ENCODE results near the gene LLGL2. TPM values are rescaled to one million over a fixed set of nuclear protein-coding genes. Genes with fewer than 3 reads are reported as not detected.

Gene LLGL2
- polyA plus RNA-seq, 1 donor (not counting 4 experiments of a cell fraction or from before 2014, with no cell fraction given) = 13.8 TPM

GRCh38 chr17:75594499-75595283, 69.2 kb downstream of the LLGL2 start:
- Histone ChIP-seq H3K79me2 (ENCODE audit: control insufficient read depth, insufficient read depth, low read length) (no peaks in the 10 kb centered on the region), H3K4me3 (ENCODE audit: control insufficient read depth in 2 of 3, extremely low read depth in 1 of 3, insufficient read depth in 2 of 3, low read depth in 1 of 3, low read length in 3 of 3) (no peak overlapping the region), H3K36me3 (ENCODE audit: control insufficient read depth in 2 of 2, extremely low read depth in 1 of 2, insufficient read depth in 2 of 2, low read length in 2 of 2) (no peaks in the 10 kb centered on the region), H3K4me2 (ENCODE audit: control insufficient read depth, extremely low read depth, insufficient read depth, low read depth, low read length) (no peak overlapping the region), H3K27me3 (ENCODE audit: control insufficient read depth, extremely low read depth, insufficient read depth, low read length) (peaks cover 22% of the 10 kb centered on the region), H3K9me3 (ENCODE audit: control insufficient read depth, low read depth, low read length) (no peaks in the 10 kb centered on the region), H3K9ac (ENCODE audit: control insufficient read depth, extremely low read depth, insufficient read depth, low read length) (no peak overlapping the region), H4K20me1 (ENCODE audit: control insufficient read depth, extremely low read depth, insufficient read depth, low read length) (no peaks in the 10 kb centered on the region), H2AFZ (ENCODE audit: control insufficient read depth, low read length) (no peak overlapping the region), H3K9me1 (ENCODE audit: control insufficient read depth, extremely low read depth, insufficient read depth, low read length) (no peaks in the 10 kb centered on the region), H3K27ac (ENCODE audit: control insufficient read depth, insufficient read depth, low read length) (no peak overlapping the region), H3K4me1 (ENCODE audit: control insufficient read depth, extremely low read depth, insufficient read depth, low read length) (no peaks in the 10 kb centered on the region)
- no peak for FAIRE-seq
- DNase-seq (ENCODE audit: low read depth, low spot score) = no peak
- TF ChIP-seq EZH2 (IDR thresholded peaks at IDR 0.05; ENCODE audit: low read length) (no peak), CTCF (optimal IDR thresholded peaks at IDR 0.05 in 1 of 3, IDR thresholded peaks at IDR 0.05 in 1 of 3, conservative IDR thresholded peaks at IDR 0.05 in 1 of 3; ENCODE audit: extremely low read depth in 1 of 3, insufficient read depth in 2 of 3, low read length in 3 of 3) (peak in 1 of 3 experiments; percentile 22)
- dilution Hi-C loops (cut with MboI; ENCODE audit: extremely low pct_ligation_motif_present, low sequenced_read_pairs) = no loop called here

- Histone ChIP-seq H3K9ac (ENCODE audit: control insufficient read depth, extremely low read depth, insufficient read depth, low read length) (no peak overlapping the region), H3K9me3 (ENCODE audit: control insufficient read depth, low read depth, low read length) (no peaks in the 10 kb centered on the region), H4K20me1 (ENCODE audit: control insufficient read depth, extremely low read depth, insufficient read depth, low read length) (no peaks in the 10 kb centered on the region), H3K79me2 (ENCODE audit: control insufficient read depth, insufficient read depth, low read length) (no peaks in the 10 kb centered on the region), H3K4me3 (ENCODE audit: control insufficient read depth in 2 of 3, extremely low read depth in 1 of 3, insufficient read depth in 2 of 3, low read depth in 1 of 3, low read length in 3 of 3) (no peak overlapping the region), H3K27ac (ENCODE audit: control insufficient read depth, insufficient read depth, low read length) (no peak overlapping the region), H3K9me1 (ENCODE audit: control insufficient read depth, extremely low read depth, insufficient read depth, low read length) (no peaks in the 10 kb centered on the region), H3K27me3 (ENCODE audit: control insufficient read depth, extremely low read depth, insufficient read depth, low read length) (peaks cover 15% of the 10 kb centered on the region), H3K4me1 (ENCODE audit: control insufficient read depth, extremely low read depth, insufficient read depth, low read length) (no peaks in the 10 kb centered on the region), H3K4me2 (ENCODE audit: control insufficient read depth, extremely low read depth, insufficient read depth, low read depth, low read length) (no peak overlapping the region), H2AFZ (ENCODE audit: control insufficient read depth, low read length) (no peak overlapping the region), H3K36me3 (ENCODE audit: control insufficient read depth in 2 of 2, extremely low read depth in 1 of 2, insufficient read depth in 2 of 2, low read length in 2 of 2) (no peaks in the 10 kb centered on the region)
- no peak for FAIRE-seq
- dilution Hi-C loops (cut with MboI; ENCODE audit: extremely low pct_ligation_motif_present, low sequenced_read_pairs) = no loop called here
- TF ChIP-seq EZH2 (IDR thresholded peaks at IDR 0.05; ENCODE audit: low read length) = no peak
- TF ChIP-seq CTCF (optimal IDR thresholded peaks at IDR 0.05 in 1 of 3, IDR thresholded peaks at IDR 0.05 in 1 of 3, conservative IDR thresholded peaks at IDR 0.05 in 1 of 3; ENCODE audit: extremely low read depth in 1 of 3, insufficient read depth in 2 of 3, low read length in 3 of 3) = no peak
- DNase-seq (ENCODE audit: low read depth, low spot score) = no peak
Observed at GRCh38 chr17:75595284-75595919, 69.9 kb downstream of the LLGL2 start.

All from keratinocyte (primary cell).